ENCODE results near the gene ADARB2.

DNA sequence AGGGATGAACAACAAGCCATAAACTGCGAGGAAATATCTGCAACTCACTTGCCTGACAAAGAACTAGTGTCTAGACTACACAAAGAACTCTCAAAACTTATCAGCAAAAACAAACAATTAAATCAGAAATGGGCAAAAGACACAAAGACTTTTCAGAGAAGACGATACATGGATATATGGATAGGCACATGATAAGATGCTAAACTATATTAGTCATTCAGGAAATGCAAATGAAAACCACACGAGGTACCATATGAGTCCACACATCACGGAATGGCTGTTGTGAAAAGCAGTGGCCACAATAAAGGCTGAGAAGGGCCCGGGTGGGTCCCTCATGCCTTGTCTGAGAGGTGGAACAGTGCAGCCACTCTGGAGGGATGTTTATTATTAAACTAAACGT is 413.4 kb downstream of the ADARB2 start:
- TF ChIP-seq, protein P1, sequence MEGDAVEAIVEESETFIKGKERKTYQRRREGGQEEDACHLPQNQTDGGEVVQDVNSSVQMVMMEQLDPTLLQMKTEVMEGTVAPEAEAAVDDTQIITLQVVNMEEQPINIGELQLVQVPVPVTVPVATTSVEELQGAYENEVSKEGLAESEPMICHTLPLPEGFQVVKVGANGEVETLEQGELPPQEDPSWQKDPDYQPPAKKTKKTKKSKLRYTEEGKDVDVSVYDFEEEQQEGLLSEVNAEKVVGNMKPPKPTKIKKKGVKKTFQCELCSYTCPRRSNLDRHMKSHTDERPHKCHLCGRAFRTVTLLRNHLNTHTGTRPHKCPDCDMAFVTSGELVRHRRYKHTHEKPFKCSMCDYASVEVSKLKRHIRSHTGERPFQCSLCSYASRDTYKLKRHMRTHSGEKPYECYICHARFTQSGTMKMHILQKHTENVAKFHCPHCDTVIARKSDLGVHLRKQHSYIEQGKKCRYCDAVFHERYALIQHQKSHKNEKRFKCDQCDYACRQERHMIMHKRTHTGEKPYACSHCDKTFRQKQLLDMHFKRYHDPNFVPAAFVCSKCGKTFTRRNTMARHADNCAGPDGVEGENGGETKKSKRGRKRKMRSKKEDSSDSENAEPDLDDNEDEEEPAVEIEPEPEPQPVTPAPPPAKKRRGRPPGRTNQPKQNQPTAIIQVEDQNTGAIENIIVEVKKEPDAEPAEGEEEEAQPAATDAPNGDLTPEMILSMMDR (IDR thresholded peaks at IDR 0.05): no peak
- TF ChIP-seq POLR2A (IDR thresholded peaks at IDR 0.05): no peak
- TF ChIP-seq POLR2AphosphoS5 (IDR thresholded peaks at IDR 0.05): no peak
